Activated effector memory CD4-positive, alpha-beta T cell treated with Interleukin-2 at 50 U/mL for 16 hours (primary cell): ENCODE results near the gene PCTP.

ENCODE experiments used
- DNase-seq: peaks from one replicate; pipeline ENCODE4 v3.0.0-alpha.2; 2020

The PCTP gene

GRCh38 chr17:55811536-55811935 lies 60.7 kb downstream of the PCTP start:
- no peak for DNase-seq

GRCh38 chr17:55812323-55812722 lies 61.5 kb downstream of the PCTP start:
- DNase-seq, result no peak

- no peak for DNase-seq
Observed at GRCh38 chr17:55813944-55814343, 63.1 kb downstream of the PCTP start.

GRCh38 chr17:55814377-55814776 lies 63.5 kb downstream of the PCTP start:
- no peak for DNase-seq

- DNase-seq, result no peak
Observed at GRCh38 chr17:55816532-55817396, 65.9 kb downstream of the PCTP start.

- no peak for DNase-seq
Observed at GRCh38 chr17:55817397-55817709, 66.5 kb downstream of the PCTP start.

GRCh38 chr17:55818026-55818425 lies 67.2 kb downstream of the PCTP start:
- DNase-seq, result no peak

GRCh38 chr17:55818451-55819375 lies 67.9 kb downstream of the PCTP start:
- DNase-seq, result no peak

- no peak for DNase-seq
Observed at GRCh38 chr17:55820675-55821074, 69.8 kb downstream of the PCTP start.

- DNase-seq, result no peak
Observed at GRCh38 chr17:55822028-55822427, 71.2 kb downstream of the PCTP start.

- DNase-seq, result no peak
Observed at GRCh38 chr17:55825213-55825612, 74.4 kb downstream of the PCTP start.
